GM12892 (cell line): ENCODE results near the gene TSSC4.

Experiments used
- POLR2A ChIP-seq: IDR thresholded peaks from 2 replicates; pipeline ENCODE4 v1.6.1; 2011; ENCODE audit warnings: low read depth, low read length, control low read depth
- POLR2AphosphoS5 ChIP-seq: IDR thresholded peaks from 2 replicates; pipeline ENCODE4 v1.6.1; 2011; ENCODE audit warnings: low read depth, low read length, control low read depth

GRCh38 chr11:2451336-2451735 is 50.8 kb downstream of the TSSC4 start:
- TF ChIP-seq POLR2AphosphoS5 = no peak
- TF ChIP-seq POLR2A = no peak
